ENCODE measurements around the gene RABGEF1. TPM values are rescaled to one million over a fixed set of nuclear protein-coding genes. Genes with fewer than 3 reads are reported as not detected.
"Not testable (repeated sequence)": the region's sequence is repeated elsewhere in the genome, so short reads cannot be mapped to it uniquely, and the experiment has no call there.

The RABGEF1 gene
- 14.1 TPM for total RNA-seq (ENCODE audit: unreplicated experiment)
- long read RNA-seq, partial matches to known transcripts = 3 of 8 reads
- long read RNA-seq, other reads (novel, unspliced or antisense) = 4 of 8 reads

DNA sequence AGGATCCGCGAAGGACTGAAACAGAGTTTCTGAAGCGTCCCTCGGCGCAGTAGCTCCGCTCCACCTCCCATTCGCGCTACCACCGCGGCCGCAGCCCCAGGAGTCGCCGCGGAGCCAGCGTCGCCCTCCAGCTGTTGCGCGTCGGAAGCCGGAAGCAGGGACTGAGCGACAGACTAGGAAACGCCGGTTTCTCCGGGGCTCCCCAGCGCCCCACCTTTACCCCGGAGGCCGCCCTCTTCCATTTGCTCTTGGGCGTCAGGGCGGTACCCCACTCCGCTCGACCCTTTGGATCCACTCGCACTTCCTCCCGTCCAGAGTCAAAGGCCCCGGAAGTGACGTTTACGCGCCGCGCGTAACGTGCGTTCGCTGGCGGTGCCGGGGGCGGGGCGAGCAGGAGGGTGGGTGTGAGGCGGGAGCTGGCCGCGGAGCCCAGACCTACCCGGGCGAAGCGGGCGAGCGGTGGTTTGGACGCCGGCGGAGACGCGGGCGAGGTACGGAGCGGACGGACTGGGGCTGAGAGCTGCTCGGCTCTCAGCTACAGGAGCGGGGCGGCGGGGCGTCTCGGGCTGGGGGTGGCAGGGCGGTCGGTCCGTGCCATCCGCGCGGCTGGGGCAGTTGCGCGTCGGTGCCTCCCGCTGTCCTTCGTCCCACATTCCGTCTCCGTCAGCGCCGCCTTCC lies at the start of gene RABGEF1:
TSS of gene RABGEF1 (plus strand) at position 432 of the 678 bp plus-strand sequence. CDS start 31,167 bp downstream, outside the sequence.
- peak within 1 kb of the TSS; percentile 94 for H3K27ac Mint-ChIP-seq (ENCODE audit: unreplicated experiment)
- TF ChIP-seq, protein P1, sequence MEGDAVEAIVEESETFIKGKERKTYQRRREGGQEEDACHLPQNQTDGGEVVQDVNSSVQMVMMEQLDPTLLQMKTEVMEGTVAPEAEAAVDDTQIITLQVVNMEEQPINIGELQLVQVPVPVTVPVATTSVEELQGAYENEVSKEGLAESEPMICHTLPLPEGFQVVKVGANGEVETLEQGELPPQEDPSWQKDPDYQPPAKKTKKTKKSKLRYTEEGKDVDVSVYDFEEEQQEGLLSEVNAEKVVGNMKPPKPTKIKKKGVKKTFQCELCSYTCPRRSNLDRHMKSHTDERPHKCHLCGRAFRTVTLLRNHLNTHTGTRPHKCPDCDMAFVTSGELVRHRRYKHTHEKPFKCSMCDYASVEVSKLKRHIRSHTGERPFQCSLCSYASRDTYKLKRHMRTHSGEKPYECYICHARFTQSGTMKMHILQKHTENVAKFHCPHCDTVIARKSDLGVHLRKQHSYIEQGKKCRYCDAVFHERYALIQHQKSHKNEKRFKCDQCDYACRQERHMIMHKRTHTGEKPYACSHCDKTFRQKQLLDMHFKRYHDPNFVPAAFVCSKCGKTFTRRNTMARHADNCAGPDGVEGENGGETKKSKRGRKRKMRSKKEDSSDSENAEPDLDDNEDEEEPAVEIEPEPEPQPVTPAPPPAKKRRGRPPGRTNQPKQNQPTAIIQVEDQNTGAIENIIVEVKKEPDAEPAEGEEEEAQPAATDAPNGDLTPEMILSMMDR (IDR thresholded peaks at IDR 0.05; ENCODE audit: partially characterized antibody, unreplicated experiment) = no peak
- H3K27me3 Mint-ChIP-seq (ENCODE audit: unreplicated experiment) = peaks cover 6% of the 10 kb centered on the region
- peaks cover 12% of the 10 kb centered on the region for H3K9me3 Mint-ChIP-seq (ENCODE audit: unreplicated experiment)
- peaks cover 2% of the 10 kb centered on the region for H3K4me1 Mint-ChIP-seq (ENCODE audit: low read depth, unreplicated experiment)
- H3K4me3 Mint-ChIP-seq (ENCODE audit: unreplicated experiment) = peak within 1 kb of the TSS; percentile 92
- DNase-seq = peak; percentile 99
- peaks cover 11% of the 10 kb centered on the region for H3K36me3 Mint-ChIP-seq (ENCODE audit: unreplicated experiment)

DNA sequence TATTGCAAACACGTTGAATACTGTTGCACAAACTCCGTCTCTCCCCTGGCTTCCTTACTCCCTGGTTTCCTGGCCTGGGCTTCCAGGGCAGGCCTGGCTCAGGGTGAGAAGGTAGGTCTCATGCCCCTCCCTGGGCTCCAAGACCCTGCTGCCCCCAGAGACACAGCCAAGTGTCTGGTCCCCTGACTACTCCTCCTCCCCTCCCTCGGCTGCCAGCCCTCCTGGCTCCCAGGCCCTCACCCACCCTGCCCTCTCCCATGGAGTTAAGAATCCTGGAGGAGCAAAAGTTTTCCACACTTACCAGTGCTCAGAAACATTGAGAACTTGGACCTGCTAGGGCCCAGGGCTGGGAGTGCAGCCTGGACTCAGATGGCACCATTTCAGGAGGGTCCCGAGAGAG lies 47.2 kb upstream of the RABGEF1 start:
- Mint-ChIP-seq H3K36me3 (ENCODE audit: unreplicated experiment) (peaks cover 9% of the 10 kb centered on the region), H3K27me3 (ENCODE audit: unreplicated experiment) (peaks cover 6% of the 10 kb centered on the region), H3K4me1 (ENCODE audit: low read depth, unreplicated experiment) (peaks cover 19% of the 10 kb centered on the region), H3K9me3 (ENCODE audit: unreplicated experiment) (peaks cover 10% of the 10 kb centered on the region), H3K4me3 (ENCODE audit: unreplicated experiment) (no peak overlapping the region), H3K27ac (ENCODE audit: unreplicated experiment) (peak overlapping the region; percentile 52)
- no peak for DNase-seq
- TF ChIP-seq, protein P1 (IDR thresholded peaks at IDR 0.05; ENCODE audit: partially characterized antibody, unreplicated experiment) = no peak

DNA sequence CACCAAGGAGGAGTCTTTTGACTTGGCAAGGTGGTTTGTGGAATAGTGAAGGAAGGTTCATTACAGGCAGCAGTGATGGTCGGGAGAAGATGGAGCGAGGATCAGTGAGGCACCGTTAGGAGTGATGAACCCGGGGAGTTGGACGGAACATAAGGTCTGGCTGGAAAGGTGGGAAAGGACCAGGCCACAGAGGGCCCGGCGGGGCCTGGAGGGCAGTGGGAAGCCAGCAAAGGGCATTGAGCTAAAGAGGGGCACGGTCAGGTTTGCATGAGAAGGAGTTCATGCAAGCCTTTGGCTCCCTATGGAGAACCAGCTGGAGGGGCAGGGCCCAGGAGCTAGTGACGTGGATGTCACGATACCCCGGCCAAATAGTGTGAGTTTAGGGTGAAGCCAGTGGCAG lies 46.2 kb upstream of the RABGEF1 start:
- no peak for DNase-seq
- no peak overlapping the region for H3K4me3 Mint-ChIP-seq (ENCODE audit: unreplicated experiment)
- H3K4me1 Mint-ChIP-seq (ENCODE audit: low read depth, unreplicated experiment) = peaks cover 19% of the 10 kb centered on the region
- H3K27ac Mint-ChIP-seq (ENCODE audit: unreplicated experiment) = peak overlapping the region; percentile 52
- H3K36me3 Mint-ChIP-seq (ENCODE audit: unreplicated experiment) = peaks cover 5% of the 10 kb centered on the region
- peaks cover 10% of the 10 kb centered on the region for H3K9me3 Mint-ChIP-seq (ENCODE audit: unreplicated experiment)
- peaks cover 6% of the 10 kb centered on the region for H3K27me3 Mint-ChIP-seq (ENCODE audit: unreplicated experiment)
- TF ChIP-seq, protein P1 (IDR thresholded peaks at IDR 0.05; ENCODE audit: partially characterized antibody, unreplicated experiment) = no peak

DNA sequence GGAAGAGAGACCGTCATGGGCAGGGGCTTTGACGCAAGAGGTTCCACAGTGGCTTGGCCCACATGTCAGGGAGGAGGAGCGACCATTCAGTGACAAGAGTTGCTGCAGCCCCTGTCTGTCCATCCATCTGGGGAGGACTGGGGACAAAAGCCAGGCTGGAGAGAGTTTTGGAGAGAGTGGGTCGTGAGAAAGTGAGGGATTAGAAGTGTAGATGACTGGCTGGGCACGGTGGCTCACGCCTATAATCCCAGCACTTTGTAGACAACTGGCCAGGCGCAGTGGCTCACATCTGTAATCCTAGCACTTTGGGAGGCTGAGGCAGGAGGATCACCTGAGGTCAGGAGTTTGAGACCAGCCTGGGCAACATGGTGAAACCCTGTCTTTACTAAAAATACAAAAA lies 45.1 kb upstream of the RABGEF1 start:
- peak overlapping the region; percentile 92 for H3K27ac Mint-ChIP-seq (ENCODE audit: unreplicated experiment)
- DNase-seq; H3K27me3 Mint-ChIP-seq (ENCODE audit: unreplicated experiment); H3K36me3 Mint-ChIP-seq (ENCODE audit: unreplicated experiment): not testable (repeated sequence)
- peak overlapping the region; percentile 23 for H3K4me3 Mint-ChIP-seq (ENCODE audit: unreplicated experiment)
- H3K4me1 Mint-ChIP-seq (ENCODE audit: low read depth, unreplicated experiment) = peaks cover 19% of the 10 kb centered on the region
- H3K9me3 Mint-ChIP-seq (ENCODE audit: unreplicated experiment) = peaks cover 10% of the 10 kb centered on the region

DNA sequence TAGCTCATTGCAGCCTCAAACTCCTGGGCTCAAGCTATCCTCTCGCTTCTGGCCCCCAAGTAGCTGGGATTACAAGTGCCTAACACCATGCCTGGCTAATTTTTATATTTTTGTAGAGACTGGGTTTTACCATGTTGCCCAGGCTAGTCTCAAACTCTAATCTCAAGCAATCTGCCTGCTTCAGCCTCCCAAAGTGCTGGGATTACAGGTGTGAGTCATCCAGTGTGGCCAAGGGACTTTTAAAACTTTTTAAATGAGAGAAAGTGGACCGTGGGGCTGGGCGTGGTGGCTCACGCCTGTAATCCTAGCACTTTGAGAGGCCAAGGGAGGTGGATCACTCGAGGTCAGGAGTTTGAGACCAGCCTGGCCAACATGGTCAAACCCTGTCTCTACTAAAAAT lies 44.4 kb upstream of the RABGEF1 start:
- not testable (repeated sequence) for H3K4me3 Mint-ChIP-seq (ENCODE audit: unreplicated experiment); H3K27ac Mint-ChIP-seq (ENCODE audit: unreplicated experiment); H3K27me3 Mint-ChIP-seq (ENCODE audit: unreplicated experiment); DNase-seq; H3K36me3 Mint-ChIP-seq (ENCODE audit: unreplicated experiment)
- Mint-ChIP-seq H3K9me3 (ENCODE audit: unreplicated experiment) (peaks cover 10% of the 10 kb centered on the region), H3K4me1 (ENCODE audit: low read depth, unreplicated experiment) (peaks cover 19% of the 10 kb centered on the region)

DNA sequence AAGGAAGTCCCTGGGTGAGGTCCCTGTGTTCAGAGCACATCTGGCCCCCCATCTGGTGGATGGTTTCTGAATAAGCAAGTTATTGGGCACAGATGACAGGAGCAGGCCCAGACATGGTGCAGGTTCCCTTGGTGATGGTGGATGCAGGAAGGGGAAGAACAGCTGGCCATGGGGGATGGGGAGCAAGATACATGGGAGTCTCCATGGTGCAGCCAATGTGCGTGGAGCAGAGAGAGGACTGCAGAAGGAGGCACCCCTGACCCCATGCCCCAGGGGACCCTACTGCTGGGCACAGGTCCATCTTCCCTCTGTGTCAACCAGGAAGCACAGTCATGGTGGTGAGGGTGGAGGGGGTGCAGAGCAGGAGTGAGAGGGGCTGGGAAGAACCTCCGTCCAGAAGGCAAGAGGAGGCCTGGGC lies 43.8 kb upstream of the RABGEF1 start:
- H3K27me3 Mint-ChIP-seq (ENCODE audit: unreplicated experiment) = peaks cover 6% of the 10 kb centered on the region
- peaks cover 5% of the 10 kb centered on the region for H3K36me3 Mint-ChIP-seq (ENCODE audit: unreplicated experiment)
- peaks cover 10% of the 10 kb centered on the region for H3K9me3 Mint-ChIP-seq (ENCODE audit: unreplicated experiment)
- TF ChIP-seq, protein P1 (IDR thresholded peaks at IDR 0.05; ENCODE audit: partially characterized antibody, unreplicated experiment) = no peak
- peak; percentile 73 for DNase-seq
- H3K4me3 Mint-ChIP-seq (ENCODE audit: unreplicated experiment) = no peak overlapping the region
- H3K4me1 Mint-ChIP-seq (ENCODE audit: low read depth, unreplicated experiment) = peaks cover 18% of the 10 kb centered on the region
- peak overlapping the region; percentile 90 for H3K27ac Mint-ChIP-seq (ENCODE audit: unreplicated experiment)

Measured in glutamatergic neuron (in vitro differentiated cells).